Effector memory CD8-positive, alpha-beta T cell (primary cell): ENCODE measurements around the gene LFNG.
"Not testable (repeated sequence)": the region's sequence is repeated elsewhere in the genome, so short reads cannot be mapped to it uniquely, and the experiment has no call there.

Experiments
- ATAC-seq: fragments of 150-1000 bp; cut with Tn5 transposase; replicated peaks from 2 replicates; pipeline ENCODE4 v1.10.0; 2021; ENCODE audit warnings: mild to moderate bottlenecking, moderate library complexity
- DNase-seq, 3 experiments: peaks; one replicate each; pipeline ENCODE4 v3.0.0; 2021
- H3K27ac Mint-ChIP-seq, 2 donors: one replicate each; pipeline ENCODE4 v1.8.0; 2022; ENCODE audit warnings: mild to moderate bottlenecking in 2 of 2, mixed read lengths in 2 of 2, moderate library complexity in 2 of 2
- H3K27me3 Mint-ChIP-seq, 2 donors: one replicate each; pipeline ENCODE4 v1.8.0; 2022; ENCODE audit warnings: mixed read lengths in 2 of 2
- H3K36me3 Mint-ChIP-seq: one replicate; pipeline ENCODE4 v1.8.0; 2022; ENCODE audit warnings: mild to moderate bottlenecking, moderate library complexity, mixed read lengths; ENCODE audit not compliant: insufficient read depth
- H3K4me1 Mint-ChIP-seq, 2 donors: one replicate each; pipeline ENCODE4 v1.8.0; 2022; ENCODE audit warnings: low read depth in 2 of 2, mixed read lengths in 2 of 2
- H3K4me3 Mint-ChIP-seq, 2 donors: one replicate each; pipeline ENCODE4 v1.8.0; 2022; ENCODE audit warnings: mild to moderate bottlenecking in 2 of 2, mixed read lengths in 2 of 2, moderate library complexity in 2 of 2
- H3K9me3 Mint-ChIP-seq, 2 donors: one replicate each; pipeline ENCODE4 v1.8.0; 2022; ENCODE audit warnings: mixed read lengths in 2 of 2

The LFNG gene

DNA sequence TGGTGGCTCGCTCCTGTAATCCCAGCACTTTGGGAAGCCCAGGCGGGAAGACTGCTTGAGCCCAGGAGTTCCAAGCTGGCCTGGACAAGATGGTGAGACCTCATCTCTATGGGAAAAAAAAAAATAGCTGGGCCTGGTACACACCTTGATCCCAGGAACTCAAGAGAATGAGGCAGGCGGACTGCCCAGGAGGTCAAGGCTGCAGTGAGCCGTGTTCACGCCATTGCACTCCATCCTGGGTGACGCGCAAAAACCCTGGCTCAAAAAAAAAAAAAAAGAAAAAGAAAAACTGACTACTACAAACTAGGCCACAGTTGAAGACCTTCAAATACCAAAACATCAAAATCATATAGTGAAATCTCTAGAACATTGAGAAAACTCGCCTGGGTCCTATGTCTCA lies 31.8 kb downstream of the LFNG start:
- DNase-seq (no peak), ATAC-seq (no peak)
- Mint-ChIP-seq H3K27ac (no peak overlapping the region), H3K4me1 (peaks cover 18 to 36% of the 10 kb centered on the region in 2 donors), H3K4me3 (no peak overlapping the region), H3K27me3 (no peaks in the 10 kb centered on the region), H3K9me3 (no peaks in the 10 kb centered on the region), H3K36me3 (peaks cover 48% of the 10 kb centered on the region)

DNA sequence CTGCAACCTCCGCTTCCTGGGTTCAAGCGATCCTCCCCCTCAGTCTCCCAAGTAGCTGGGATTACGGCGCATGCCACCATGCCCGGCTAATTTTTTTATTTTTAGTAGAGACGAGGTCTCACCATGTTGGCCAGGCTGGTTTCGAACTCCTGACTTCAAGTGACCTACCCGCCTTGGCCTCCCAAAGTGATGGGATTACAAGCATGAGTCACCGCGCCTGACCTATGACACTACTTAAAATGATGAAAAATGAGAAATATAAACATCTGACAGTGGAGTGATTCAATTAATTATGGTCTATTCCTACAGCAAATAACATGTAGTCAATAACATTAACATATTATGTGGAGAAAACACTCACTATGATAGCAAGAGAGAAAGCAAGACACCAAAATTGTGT lies 33.5 kb downstream of the LFNG start:
- H3K36me3 Mint-ChIP-seq: peaks cover 31% of the 10 kb centered on the region
- DNase-seq (no peak), ATAC-seq (no peak)
- H3K4me3 Mint-ChIP-seq: peak overlapping the region; percentile 17 to 90
- H3K4me1 Mint-ChIP-seq: peaks cover 19 to 38% of the 10 kb centered on the region in 2 donors
- H3K27me3 Mint-ChIP-seq: no peaks in the 10 kb centered on the region
- H3K27ac Mint-ChIP-seq: peak overlapping the region in 1 of 2 donors; percentile 74
- H3K9me3 Mint-ChIP-seq: no peaks in the 10 kb centered on the region

DNA sequence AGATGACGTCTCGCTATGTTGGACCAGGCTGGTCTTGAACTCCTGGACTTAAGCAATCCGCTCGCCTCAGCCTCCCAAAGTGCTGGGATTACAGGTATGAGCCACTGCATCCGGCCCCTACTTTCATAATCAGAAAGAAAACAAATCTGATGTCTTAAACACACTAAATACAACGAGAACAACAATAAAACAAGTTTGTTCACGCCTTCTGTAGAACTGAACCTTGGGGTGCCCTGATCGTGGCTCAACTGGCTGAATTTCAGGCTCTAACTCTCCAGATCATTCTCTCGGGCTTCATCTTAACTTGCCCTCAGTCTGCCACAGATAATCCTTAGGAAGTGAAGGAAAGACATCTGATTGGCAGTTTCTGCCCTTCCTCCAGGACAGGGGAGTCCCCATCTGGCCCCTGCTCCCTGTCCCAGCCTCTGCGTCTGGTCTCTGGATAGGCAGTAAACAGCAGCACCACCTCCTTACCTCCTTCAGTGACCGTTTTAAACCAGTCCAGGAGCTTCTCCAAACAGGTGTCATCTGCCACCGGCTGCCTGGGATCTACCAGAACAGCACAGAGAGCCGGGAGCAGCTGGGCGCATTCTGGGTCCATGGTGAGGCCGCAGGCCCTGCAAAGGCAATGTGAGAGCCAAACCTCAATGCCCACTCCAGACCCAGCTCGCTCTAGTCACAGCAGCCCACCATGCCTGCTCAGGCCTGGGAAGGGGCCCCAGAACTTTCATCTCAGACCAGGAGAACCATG lies 34.4 kb downstream of the LFNG start:
- Mint-ChIP-seq H3K27me3 (no peaks in the 10 kb centered on the region), H3K4me3 (peak overlapping the region; percentile 90 to 92), H3K4me1 (peaks cover 18 to 36% of the 10 kb centered on the region in 2 donors), H3K36me3 (peaks cover 32% of the 10 kb centered on the region), H3K9me3 (no peaks in the 10 kb centered on the region), H3K27ac (peak overlapping the region; percentile 87 to 91)
- no peak for DNase-seq
- no peak for ATAC-seq

DNA sequence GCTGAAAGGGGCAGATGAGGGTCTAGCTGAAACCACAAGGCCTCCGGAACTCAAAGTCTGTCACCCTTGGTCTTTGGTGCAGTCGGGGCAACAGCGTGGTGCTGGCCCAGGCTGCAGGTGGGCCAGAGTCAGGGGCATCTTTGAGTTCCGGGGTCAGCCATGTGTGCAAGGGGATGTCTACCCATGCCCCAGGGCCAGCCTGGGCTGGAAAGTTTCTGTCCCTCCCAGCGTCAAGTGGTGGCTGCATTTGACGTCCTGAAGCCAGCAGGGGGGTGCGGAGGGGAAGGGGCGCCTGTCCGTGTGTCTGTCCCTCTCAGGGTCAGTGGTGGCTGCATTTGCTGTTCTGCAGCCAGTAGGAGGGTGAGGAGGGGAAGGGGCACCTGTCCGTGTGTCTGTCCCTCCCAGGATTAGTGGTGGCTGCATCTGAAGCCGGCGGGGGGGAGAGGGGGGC lies 35.1 kb downstream of the LFNG start:
- Mint-ChIP-seq H3K4me1 (peaks cover 12 to 30% of the 10 kb centered on the region in 2 donors), H3K27me3 (no peaks in the 10 kb centered on the region), H3K4me3 (peak overlapping the region; percentile 90 to 92), H3K9me3 (no peaks in the 10 kb centered on the region), H3K36me3 (peaks cover 27% of the 10 kb centered on the region), H3K27ac (peak overlapping the region; percentile 87 to 91)
- no peak for DNase-seq
- no peak for ATAC-seq

DNA sequence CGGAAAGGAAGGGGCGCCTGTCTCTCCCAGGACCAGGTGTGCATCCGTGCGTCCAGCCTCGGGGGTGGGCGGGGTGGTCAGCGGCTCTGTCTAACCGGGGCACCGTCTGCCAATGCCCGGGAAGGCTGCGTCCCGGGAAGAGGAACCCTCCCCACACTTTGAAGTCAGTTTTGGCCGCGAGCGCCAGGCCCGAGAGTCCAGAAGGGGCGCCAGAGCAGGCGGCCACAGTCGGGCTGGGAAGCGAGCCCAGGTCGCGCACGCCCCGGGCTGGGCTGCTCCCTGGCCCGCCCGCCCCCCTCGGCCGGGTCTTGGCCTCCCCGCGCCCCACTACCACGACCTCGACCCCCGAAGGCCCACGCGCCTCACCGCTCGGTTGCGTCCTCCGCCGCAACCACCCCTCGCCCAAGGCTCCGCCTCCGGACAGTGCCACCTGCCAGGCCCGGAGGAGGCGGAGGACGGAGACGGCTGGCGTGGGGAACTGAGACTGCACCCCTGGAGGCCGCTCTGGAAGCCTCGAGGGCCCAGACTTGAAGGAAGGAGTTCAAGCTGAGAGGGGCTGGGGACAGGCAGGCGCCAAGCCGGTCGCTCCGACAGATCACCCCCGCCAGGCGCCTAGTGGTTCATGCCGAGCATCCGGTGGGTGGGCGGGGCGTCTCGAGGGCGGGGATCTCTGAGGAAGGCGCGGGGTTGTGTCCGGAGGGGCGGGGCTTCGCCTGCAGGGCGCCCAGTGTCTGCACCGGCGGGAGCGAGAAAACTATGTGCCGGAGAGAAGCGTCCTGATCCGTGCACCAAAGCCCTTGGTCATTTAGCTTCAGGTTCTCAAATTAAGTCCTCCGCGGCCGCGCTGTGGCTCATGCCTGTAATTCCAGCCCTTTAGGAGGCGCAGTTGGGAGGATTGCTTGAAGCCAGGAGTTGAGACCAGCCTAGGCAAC lies 35.8 kb downstream of the LFNG start, which contains the start of gene BRAT1:
Gene BRAT1 (minus strand): TSS at position 404 of the 932 bp plus-strand sequence. CDS start 1,093 bp downstream, outside the sequence.
- DNase-seq (peak; percentile 90 to 92 (median 90)), ATAC-seq (peak; percentile 80)
- H3K27ac Mint-ChIP-seq: peak within 1 kb of the TSS; percentile 87 to 91
- H3K4me3 Mint-ChIP-seq: peak within 1 kb of the TSS; percentile 90 to 92
- H3K9me3 Mint-ChIP-seq: no peaks in the 10 kb centered on the region
- H3K27me3 Mint-ChIP-seq: no peaks in the 10 kb centered on the region
- peaks cover 20% of the 10 kb centered on the region for H3K36me3 Mint-ChIP-seq
- peaks cover 16 to 33% of the 10 kb centered on the region in 2 donors for H3K4me1 Mint-ChIP-seq

DNA sequence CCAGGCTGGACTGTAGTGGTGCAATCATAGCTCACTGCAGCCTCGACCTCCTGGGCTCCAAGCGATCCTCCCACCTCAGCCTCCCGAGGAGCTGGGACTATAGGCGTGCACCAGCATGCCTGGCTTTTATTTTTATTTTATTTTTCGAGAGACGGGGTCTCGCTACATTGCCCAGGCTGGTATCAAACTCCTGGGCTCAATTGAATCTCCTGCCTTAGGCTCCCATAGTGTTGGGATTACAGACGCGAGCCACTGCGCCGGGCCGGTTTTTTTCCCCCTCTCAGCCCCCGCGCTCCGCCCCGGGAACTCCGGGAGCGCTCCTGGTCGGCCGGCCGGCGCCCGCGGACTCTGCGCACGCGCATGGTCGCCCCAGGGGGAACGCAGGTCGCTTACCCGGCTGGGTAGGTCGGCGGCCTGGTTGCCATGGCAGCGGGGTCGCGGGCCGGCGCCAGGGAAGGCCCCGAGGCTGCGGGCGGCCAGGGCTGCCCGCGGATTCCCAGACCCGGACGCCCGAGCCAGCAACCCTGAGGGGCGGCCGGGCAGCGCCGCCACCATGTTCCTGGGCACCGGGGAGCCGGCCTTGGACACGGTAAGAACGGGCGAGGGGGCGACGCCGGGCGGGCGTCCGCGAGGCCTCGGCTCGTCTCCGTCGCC lies 39.2 kb downstream of the LFNG start, which contains the start of gene IQCE:
Gene IQCE (plus strand): TSS at position 351 of the 654 bp plus-strand sequence. CDS start 203 bp downstream, at position 554.
- peak; percentile 58 for ATAC-seq

DNA sequence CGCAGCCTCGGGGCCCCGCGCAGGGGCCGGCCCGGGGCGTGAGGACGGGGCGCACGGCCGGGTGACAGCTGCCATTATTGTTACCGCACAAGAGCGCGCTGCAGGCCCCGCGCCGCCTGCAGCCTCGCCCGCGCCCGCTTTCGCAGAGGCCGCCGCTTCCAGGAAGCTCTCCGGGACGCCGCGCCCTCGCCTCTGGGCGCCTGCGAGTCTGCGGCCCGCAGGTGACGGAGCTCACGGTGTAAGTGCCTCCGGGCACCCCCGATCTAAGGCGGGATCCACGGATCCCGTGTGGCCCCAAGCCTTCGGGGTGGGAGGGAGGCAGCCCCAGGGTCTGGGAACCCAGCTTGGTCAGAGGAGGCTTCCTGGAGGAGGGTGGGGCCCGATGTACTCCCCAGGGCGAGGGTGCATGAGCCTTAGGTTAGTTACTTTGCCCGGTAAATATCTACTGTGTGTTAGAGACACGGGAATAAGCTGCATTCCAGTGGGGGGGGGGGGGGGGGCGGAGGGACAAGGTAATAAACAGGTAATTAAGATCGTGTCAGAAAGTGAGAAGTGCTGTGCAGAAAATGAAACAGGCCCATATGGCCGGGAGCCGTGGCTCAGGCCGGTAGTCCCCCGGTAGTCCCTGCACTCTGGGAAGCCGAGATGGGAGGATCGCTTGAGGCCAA lies 39.8 kb downstream of the LFNG start:
- Mint-ChIP-seq H3K27ac (no peak overlapping the region), H3K27me3 (no peaks in the 10 kb centered on the region), H3K36me3 (peaks cover 6% of the 10 kb centered on the region), H3K9me3 (no peaks in the 10 kb centered on the region), H3K4me1 (peaks cover 10 to 17% of the 10 kb centered on the region in 2 donors), H3K4me3 (peak overlapping the region; percentile 69 to 70)
- ATAC-seq (peak; percentile 10), DNase-seq (peak in 1 of 3 experiments; percentile 16)

More for the DNA sequence above, 39.2 kb downstream of the LFNG start, which contains the start of gene IQCE:
- Mint-ChIP-seq H3K27ac (no peak within 1 kb of the TSS), H3K9me3 (no peaks in the 10 kb centered on the region), H3K27me3 (no peaks in the 10 kb centered on the region), H3K4me1 (peaks cover 14 to 24% of the 10 kb centered on the region in 2 donors), H3K36me3 (peaks cover 6% of the 10 kb centered on the region), H3K4me3 (peak within 1 kb of the TSS; percentile 69 to 70)
- DNase-seq: peak; percentile 88 to 90 (median 89)

DNA sequence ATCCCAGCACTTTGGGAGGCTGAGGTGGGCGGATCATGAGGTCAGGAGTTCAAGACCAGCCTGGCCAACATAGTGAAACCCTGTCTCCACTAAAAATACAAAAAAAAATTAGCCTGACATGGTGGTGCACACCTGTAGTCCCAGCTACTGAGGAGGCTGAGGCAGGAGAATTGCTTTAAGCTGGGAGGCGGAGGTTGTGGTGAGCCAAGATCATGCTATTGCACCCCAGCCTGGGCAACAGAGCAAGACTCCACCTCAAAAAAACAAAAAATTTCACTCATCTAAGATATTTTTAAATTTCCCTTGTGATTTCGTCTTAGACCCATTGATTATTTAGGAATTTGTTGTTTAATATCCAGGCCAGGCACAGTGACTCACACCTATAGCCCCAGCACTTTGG lies 44.4 kb downstream of the LFNG start:
- H3K9me3 Mint-ChIP-seq, ATAC-seq, H3K27ac Mint-ChIP-seq, H3K36me3 Mint-ChIP-seq, H3K4me1 Mint-ChIP-seq, DNase-seq, H3K4me3 Mint-ChIP-seq, H3K27me3 Mint-ChIP-seq: not testable (repeated sequence)

DNA sequence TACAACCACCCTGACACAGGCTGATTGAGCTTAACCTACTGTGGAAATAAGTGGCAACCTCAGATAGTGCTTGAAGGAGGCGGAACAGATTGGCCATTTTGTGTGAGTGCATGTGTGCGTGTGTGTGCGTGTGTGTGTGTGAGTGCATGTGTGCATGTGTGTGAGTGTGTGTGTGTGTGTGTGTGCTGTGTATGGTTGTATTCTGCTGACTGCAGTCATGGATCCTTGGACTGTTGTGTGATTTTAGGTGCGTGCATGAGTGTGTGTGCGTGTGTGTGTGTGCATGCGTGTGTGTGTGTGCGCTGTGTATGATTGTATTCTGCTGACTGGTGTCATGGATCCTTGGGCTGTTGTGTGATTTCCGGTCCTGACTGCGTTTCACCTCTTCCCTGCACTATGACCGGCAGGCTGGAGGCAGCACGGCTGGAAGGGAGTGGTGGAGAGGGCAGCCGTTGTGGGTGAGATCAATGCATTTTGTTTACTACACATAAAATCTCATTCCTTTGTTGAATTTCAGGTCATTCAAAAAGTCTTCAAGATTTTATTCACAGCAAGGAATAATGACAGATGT lies 45.5 kb downstream of the LFNG start:
- DNase-seq: no peak
- Mint-ChIP-seq H3K4me1 (peaks cover under 1 to 6% of the 10 kb centered on the region in 2 donors), H3K36me3 (no peaks in the 10 kb centered on the region), H3K9me3 (no peaks in the 10 kb centered on the region), H3K27ac (peak overlapping the region in 1 of 2 donors; percentile 15), H3K4me3 (no peak overlapping the region), H3K27me3 (no peaks in the 10 kb centered on the region)
- no peak for ATAC-seq

DNA sequence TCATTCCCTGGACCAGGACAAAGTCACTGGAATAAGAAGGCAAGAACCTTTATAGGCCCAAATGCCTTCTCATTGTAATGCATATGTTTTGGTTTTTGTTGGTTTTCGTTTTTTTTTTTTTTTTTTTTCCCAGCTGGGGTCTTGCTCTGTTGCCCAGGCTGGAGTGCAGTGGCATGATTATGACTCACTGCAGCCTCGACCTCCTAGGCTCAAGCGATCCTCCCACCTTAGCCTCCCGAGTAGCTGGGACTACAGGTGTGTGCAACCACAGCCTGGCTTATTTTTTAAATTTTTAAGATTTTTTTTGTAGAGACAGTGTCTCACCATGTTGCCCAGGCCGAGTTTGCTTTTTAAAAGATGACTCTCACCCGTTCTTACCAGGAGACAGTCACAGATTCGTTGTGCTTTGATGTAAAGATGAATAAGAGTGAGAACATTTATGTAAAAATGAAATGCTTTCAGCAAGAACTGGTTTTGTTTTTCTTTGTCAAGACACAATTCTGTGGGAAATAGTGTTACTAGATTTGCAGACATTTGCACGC lies 46.8 kb downstream of the LFNG start:
- Mint-ChIP-seq H3K4me3 (peak overlapping the region in 1 of 2 donors; percentile 23), H3K27me3 (no peaks in the 10 kb centered on the region), H3K27ac (no peak overlapping the region), H3K4me1 (peaks cover 0 to 4% of the 10 kb centered on the region in 2 donors), H3K36me3 (no peaks in the 10 kb centered on the region), H3K9me3 (no peaks in the 10 kb centered on the region)
- no peak for ATAC-seq
- DNase-seq: no peak

DNA sequence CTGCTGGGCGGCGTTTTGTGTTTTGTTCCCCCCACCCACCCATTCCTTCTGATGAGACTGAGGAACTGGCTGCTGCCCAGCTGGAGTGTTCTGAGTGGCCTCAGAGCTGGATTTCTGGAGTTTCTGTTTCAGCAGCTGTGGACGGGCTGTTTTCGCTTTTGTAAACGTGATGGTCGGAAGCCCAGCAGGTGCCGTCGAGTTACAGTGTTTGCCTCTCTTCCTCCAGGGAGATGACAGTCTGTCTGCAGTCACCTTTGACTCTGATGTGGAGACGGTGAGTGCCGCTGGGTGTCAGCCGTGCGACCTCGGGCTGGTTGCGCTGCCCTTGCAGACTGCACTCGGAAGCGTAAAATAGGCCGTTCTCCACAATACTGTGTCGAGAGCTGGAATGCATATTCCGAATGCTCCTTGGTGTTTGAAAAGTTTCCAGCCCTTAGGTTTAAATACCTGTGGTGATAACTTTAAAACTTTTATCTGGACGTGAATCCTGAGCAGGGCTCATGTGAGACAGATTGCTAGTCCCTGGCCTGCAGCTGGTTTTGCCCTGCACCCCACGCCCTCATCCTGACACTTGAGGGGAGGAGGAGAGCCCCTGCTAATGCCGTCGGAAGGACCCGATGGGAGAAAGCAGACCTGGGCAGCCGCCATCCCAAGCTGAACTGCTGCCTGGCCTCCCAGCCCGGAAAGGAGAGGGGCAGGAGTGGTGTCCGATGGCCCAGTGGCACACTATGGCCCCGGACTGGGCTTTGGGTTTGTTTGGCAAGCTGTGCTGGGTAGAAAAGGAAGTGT lies 47.5 kb downstream of the LFNG start:
- Mint-ChIP-seq H3K27me3 (no peaks in the 10 kb centered on the region), H3K36me3 (no peaks in the 10 kb centered on the region), H3K4me3 (peak overlapping the region in 1 of 2 donors; percentile 23), H3K4me1 (no peaks in the 10 kb centered on the region), H3K9me3 (no peaks in the 10 kb centered on the region), H3K27ac (no peak overlapping the region)
- DNase-seq: no peak
- peak; percentile 50 for ATAC-seq
